Mesendoderm (in vitro differentiated cells): ENCODE measurements around the gene TUNAR. TPM values are rescaled to one million over a fixed set of nuclear protein-coding genes. Genes with fewer than 3 reads are reported as not detected.

Experiments
- DNase-seq: peaks from one replicate; pipeline ENCODE4 v3.0.0; 2013
- H2AK5ac ChIP-seq: 2 replicates; pipeline ENCODE4 v1.6.1; 2013; ENCODE audit warnings: low read length, inconsistent platforms
- H2BK120ac ChIP-seq: 2 replicates; pipeline ENCODE4 v1.6.1; 2013; ENCODE audit warnings: low read depth, mild to moderate bottlenecking, low read length, moderate library complexity, mixed read lengths
- H2BK15ac ChIP-seq: replicated peaks from 2 replicates; pipeline ENCODE4 v1.6.1; 2013; ENCODE audit warnings: low read depth, mild to moderate bottlenecking, moderate library complexity
- H2BK5ac ChIP-seq: 2 replicates; pipeline ENCODE4 v1.6.1; 2013; ENCODE audit warnings: low read length, inconsistent platforms
- H3K18ac ChIP-seq: 2 replicates; pipeline ENCODE4 v1.6.1; 2013; ENCODE audit warnings: mild to moderate bottlenecking, low read length, mixed read lengths
- H3K23ac ChIP-seq: one replicate; pipeline ENCODE4 v1.6.1; 2013; ENCODE audit warnings: low read length
- H3K27ac ChIP-seq: 2 replicates; pipeline ENCODE4 v1.5.1; 2013; ENCODE audit warnings: low read depth, mild to moderate bottlenecking, inconsistent platforms, low read length, moderate library complexity
- H3K27me3 ChIP-seq: 2 replicates; pipeline ENCODE4 v1.6.1; 2013; ENCODE audit warnings: low read length, control low read depth, mild to moderate bottlenecking, inconsistent platforms; ENCODE audit not compliant: insufficient read depth, poor library complexity
- H3K36me3 ChIP-seq: 2 replicates; pipeline ENCODE4 v1.6.1; 2013; ENCODE audit warnings: low read length, inconsistent platforms; ENCODE audit not compliant: control insufficient read depth, insufficient read depth
- H3K4ac ChIP-seq: one replicate; pipeline ENCODE4 v1.6.1; 2013; ENCODE audit warnings: low read depth, mild to moderate bottlenecking, low read length, moderate library complexity
- H3K4me1 ChIP-seq: 2 replicates; pipeline ENCODE4 v1.6.1; 2013; ENCODE audit warnings: low read depth, low read length, inconsistent platforms; ENCODE audit not compliant: control insufficient read depth
- H3K4me2 ChIP-seq: 2 replicates; pipeline ENCODE4 v1.6.1; 2013; ENCODE audit warnings: low read length
- H3K4me3 ChIP-seq: 2 replicates; pipeline ENCODE4 v1.5.1; 2013; ENCODE audit warnings: mild to moderate bottlenecking, low read length
- H3K56ac ChIP-seq: one replicate; pipeline ENCODE4 v1.6.1; 2013; ENCODE audit warnings: low read length
- H3K79me1 ChIP-seq: 2 replicates; pipeline ENCODE4 v1.6.1; 2013; ENCODE audit warnings: low read length, inconsistent platforms
- H3K79me2 ChIP-seq: 2 replicates; pipeline ENCODE4 v1.6.1; 2013; ENCODE audit warnings: mild to moderate bottlenecking, low read length; ENCODE audit not compliant: control insufficient read depth, insufficient read depth
- H3K9ac ChIP-seq: 2 replicates; pipeline ENCODE4 v1.6.1; 2013; ENCODE audit warnings: low read length, inconsistent platforms
- H4K5ac ChIP-seq: one replicate; pipeline ENCODE4 v1.6.1; 2013; ENCODE audit warnings: low read length
- H4K8ac ChIP-seq: one replicate; pipeline ENCODE4 v1.6.1; 2013; ENCODE audit warnings: low read depth, mild to moderate bottlenecking, control low read depth, low read length, moderate library complexity
- WGBS: extraction: QIAGEN DNeasy Blood & Tissue Kit; methylation state at CpG from one replicate; pipeline ENCODE4 v1.1.7; 2013; ENCODE audit warnings: low lambda C conversion rate, missing lambda C conversion rate; ENCODE audit not compliant: insufficient coverage; ENCODE audit errors: extremely low coverage; 5-methylcytosine and 5-hydroxymethylcytosine counted together
- polyA plus RNA-seq, 2 experiments: library from polyadenylated mRNA; stranded (reverse); fragments of 200-250 nt; gene quantifications; one replicate each; pipeline ENCODE4 v1.2.3, GENCODE V29; 2013

TUNAR gene
- 48.9 TPM for polyA plus RNA-seq (2013, experiment 1 of 2)
- polyA plus RNA-seq (2013, experiment 2 of 2) = 51.3 TPM

DNA sequence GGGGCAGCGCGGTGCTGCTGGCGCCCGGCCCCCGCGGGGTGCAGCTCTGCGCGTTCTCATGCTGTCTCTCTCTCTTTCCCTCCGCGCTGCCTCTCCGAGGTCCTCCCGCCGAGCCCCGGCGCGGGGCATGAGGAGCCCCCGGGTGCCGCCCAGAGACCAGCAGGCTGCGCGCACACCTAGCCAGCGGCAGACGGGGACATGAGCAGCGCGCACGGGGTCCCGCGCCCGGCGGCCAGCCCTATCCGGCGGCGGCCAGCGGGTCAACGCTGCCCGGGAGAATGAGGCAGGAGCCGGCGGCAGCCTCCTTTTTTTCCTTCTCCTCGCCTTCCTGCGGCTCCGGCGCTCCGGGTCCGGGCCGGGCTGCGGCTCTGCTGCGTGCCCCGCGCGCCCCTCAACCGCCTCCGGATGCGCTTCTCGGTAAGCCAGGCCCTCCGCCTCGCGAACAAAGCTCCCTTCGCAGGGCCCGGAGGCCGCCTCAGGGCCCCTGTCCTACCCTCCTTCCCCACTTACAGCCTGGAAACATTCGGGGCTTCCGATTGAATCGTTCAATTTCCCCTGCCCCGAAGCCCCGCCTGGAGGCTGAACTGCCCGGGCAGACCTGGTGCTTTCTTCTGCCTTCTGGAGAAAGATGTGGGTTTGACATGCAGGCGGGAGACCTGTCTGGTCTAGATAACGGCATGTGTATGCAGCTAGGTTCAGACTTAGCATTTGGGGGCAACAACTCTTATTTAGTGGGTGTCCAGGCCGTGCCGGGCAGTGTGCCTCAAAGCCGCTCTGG lies at the start of gene TUNAR:
TUNAR (plus strand) TSS at position 72 of the 778 bp plus-strand sequence.
- Histone ChIP-seq H3K56ac (peak within 1 kb of the TSS; percentile 88), H2AK5ac (no peak within 1 kb of the TSS), H3K4me1 (peaks cover 5% of the 10 kb centered on the region), H3K23ac (peak within 1 kb of the TSS; percentile 32), H3K18ac (peak within 1 kb of the TSS; percentile 85), H4K8ac (no peak within 1 kb of the TSS), H3K79me2 (peaks cover 26% of the 10 kb centered on the region), H3K27me3 (no peaks in the 10 kb centered on the region), H2BK120ac (no peak within 1 kb of the TSS), H3K79me1 (peaks cover 8% of the 10 kb centered on the region), H3K4me2 (peak within 1 kb of the TSS; percentile 56), H3K36me3 (no peaks in the 10 kb centered on the region), H3K4me3 (peak within 1 kb of the TSS; percentile 43), H2BK5ac (no peak within 1 kb of the TSS), H3K27ac (peak within 1 kb of the TSS; percentile 2), H3K4ac (peak within 1 kb of the TSS; percentile 89), H3K9ac (peak within 1 kb of the TSS; percentile 75), H2BK15ac (no peak within 1 kb of the TSS), H4K5ac (no peak within 1 kb of the TSS)
- DNase-seq = peak; percentile 62
- WGBS = no CpG with 5 or more reads among the region's 70 CpGs

DNA sequence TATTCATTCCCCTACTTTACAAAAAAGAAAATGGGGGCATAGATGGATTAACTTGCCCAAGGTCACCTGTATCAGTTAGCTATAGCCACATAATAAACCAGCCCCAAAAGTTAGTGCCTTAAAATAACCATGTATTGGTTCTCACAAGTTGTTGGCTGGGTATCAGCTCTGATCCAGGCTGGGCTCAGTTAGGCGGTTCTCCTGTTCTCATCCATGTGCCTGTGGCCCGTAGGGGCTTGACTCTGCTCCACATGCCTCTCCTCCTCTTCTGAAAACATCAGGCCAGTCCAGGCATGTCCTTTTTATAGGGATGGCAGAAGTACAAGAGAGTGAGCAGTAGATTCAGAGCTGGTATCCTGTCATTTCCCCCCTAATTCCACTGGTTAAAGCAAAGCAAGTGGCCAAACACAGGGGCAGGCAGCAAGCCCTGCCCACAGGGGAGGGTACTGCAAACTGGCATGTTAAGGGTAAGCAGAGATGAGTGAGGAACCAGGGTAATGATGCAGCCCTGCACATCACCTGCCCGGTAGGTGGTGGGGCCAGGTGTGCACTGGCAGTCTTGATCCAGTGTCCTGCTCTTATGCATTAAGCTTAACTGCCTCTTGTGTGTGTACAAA lies 47.9 kb upstream of the TUNAR start:
- H2BK5ac ChIP-seq = no peak overlapping the region
- H3K79me2 ChIP-seq = no peaks in the 10 kb centered on the region
- no peak overlapping the region for H3K4me3 ChIP-seq
- DNase-seq = no peak
- H3K79me1 ChIP-seq = no peaks in the 10 kb centered on the region
- no peak overlapping the region for H3K9ac ChIP-seq
- H3K27ac ChIP-seq = no peak overlapping the region
- WGBS = no CpG with 5 or more reads among the region's 3 CpGs
- H2AK5ac ChIP-seq = no peak overlapping the region
- no peaks in the 10 kb centered on the region for H3K36me3 ChIP-seq
- H4K5ac ChIP-seq = no peak overlapping the region
- no peak overlapping the region for H2BK15ac ChIP-seq
- no peak overlapping the region for H4K8ac ChIP-seq
- H3K4ac ChIP-seq = no peak overlapping the region
- H3K23ac ChIP-seq = no peak overlapping the region
- H2BK120ac ChIP-seq = no peak overlapping the region
- no peak overlapping the region for H3K18ac ChIP-seq
- H3K56ac ChIP-seq = no peak overlapping the region
- H3K27me3 ChIP-seq = no peaks in the 10 kb centered on the region
- no peak overlapping the region for H3K4me2 ChIP-seq
- H3K4me1 ChIP-seq = no peaks in the 10 kb centered on the region

DNA sequence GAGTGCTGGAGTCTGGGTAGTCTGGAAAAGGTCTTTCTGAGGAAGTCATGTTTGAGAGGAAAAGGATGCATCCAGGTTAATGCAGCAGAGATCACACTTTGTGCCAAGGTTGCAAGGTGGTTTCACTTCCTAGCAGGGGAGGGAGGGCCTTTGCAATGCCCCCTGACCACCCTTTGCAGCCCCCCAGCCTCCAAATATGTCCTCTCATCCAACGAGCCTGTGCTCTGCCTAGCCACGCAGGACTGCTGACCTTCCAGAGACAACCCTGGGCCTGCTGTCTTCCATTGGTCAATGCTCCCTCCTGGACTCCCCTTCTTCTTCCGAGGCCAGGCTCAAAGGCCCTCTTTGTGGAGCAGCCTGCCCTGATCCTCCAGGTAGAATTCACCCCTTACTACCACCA lies 47.3 kb upstream of the TUNAR start:
- DNase-seq = no peak
- no peak overlapping the region for H3K56ac ChIP-seq
- H3K79me2 ChIP-seq = no peaks in the 10 kb centered on the region
- H3K9ac ChIP-seq = no peak overlapping the region
- no peak overlapping the region for H3K23ac ChIP-seq
- no peak overlapping the region for H2BK5ac ChIP-seq
- no peak overlapping the region for H2BK120ac ChIP-seq
- H3K4ac ChIP-seq = no peak overlapping the region
- no peak overlapping the region for H3K4me2 ChIP-seq
- H3K27ac ChIP-seq = no peak overlapping the region
- no peak overlapping the region for H2AK5ac ChIP-seq
- no peak overlapping the region for H2BK15ac ChIP-seq
- H4K8ac ChIP-seq = no peak overlapping the region
- H3K4me1 ChIP-seq = no peaks in the 10 kb centered on the region
- H3K18ac ChIP-seq = no peak overlapping the region
- no peaks in the 10 kb centered on the region for H3K79me1 ChIP-seq
- no peak overlapping the region for H4K5ac ChIP-seq
- WGBS = no CpG with 5 or more reads among the region's 3 CpGs
- H3K4me3 ChIP-seq = no peak overlapping the region
- H3K36me3 ChIP-seq = no peaks in the 10 kb centered on the region
- H3K27me3 ChIP-seq = no peaks in the 10 kb centered on the region

DNA sequence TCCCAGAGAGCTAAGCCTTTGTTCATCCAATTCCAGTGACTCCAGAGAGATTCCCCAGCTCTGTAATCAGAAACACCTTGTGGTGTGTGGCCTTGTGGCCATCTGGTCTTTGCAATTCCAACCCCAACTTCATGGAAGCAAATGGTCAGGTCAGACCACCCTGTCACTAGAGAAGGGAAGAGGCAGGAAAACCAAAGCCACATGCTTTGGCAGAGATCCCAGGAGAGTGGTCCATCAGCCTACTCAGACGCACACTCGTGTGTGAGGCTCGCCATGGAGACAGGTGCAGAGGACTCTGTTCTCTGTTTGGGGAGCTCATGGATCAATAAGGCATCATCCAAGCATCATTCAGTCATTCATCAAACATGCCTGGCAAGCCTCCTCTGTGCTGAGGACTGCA lies 46.2 kb upstream of the TUNAR start:
- no CpG with 5 or more reads among the region's 3 CpGs for WGBS
- Histone ChIP-seq H3K36me3 (no peaks in the 10 kb centered on the region), H3K27me3 (no peaks in the 10 kb centered on the region), H3K4me2 (no peak overlapping the region), H3K4me1 (no peaks in the 10 kb centered on the region), H3K9ac (no peak overlapping the region), H4K8ac (no peak overlapping the region), H3K18ac (no peak overlapping the region), H2AK5ac (no peak overlapping the region), H4K5ac (no peak overlapping the region), H3K23ac (no peak overlapping the region), H3K27ac (no peak overlapping the region), H2BK120ac (no peak overlapping the region), H2BK5ac (no peak overlapping the region), H3K4ac (no peak overlapping the region), H3K56ac (no peak overlapping the region), H2BK15ac (no peak overlapping the region), H3K4me3 (no peak overlapping the region), H3K79me2 (no peaks in the 10 kb centered on the region), H3K79me1 (no peaks in the 10 kb centered on the region)
- DNase-seq = no peak

DNA sequence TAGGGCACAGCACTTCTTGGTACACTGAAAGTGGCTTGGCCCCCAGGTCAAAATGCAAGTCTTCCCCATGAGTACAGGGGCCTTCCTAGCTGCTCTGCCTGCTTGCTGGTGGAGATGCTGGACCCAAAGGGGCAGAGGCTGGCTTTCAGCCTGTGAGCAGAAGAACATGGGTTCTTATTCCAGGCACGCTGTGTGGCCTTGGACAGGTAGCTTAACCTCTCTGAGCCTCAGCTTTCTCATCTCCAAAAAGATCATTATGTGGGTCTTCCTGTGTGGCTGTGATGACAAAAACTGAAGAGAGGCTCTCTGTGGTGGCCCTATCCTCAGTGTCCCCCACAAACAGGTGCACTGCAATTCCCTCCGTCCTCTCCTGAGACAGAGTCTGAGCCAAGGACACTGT lies 45.6 kb upstream of the TUNAR start:
- WGBS = no CpG with 5 or more reads among the region's 2 CpGs
- no peak overlapping the region for H2BK120ac ChIP-seq
- no peaks in the 10 kb centered on the region for H3K79me2 ChIP-seq
- DNase-seq = no peak
- no peak overlapping the region for H2BK15ac ChIP-seq
- H4K8ac ChIP-seq = no peak overlapping the region
- no peak overlapping the region for H3K27ac ChIP-seq
- H3K4me2 ChIP-seq = no peak overlapping the region
- no peak overlapping the region for H3K4me3 ChIP-seq
- no peaks in the 10 kb centered on the region for H3K27me3 ChIP-seq
- H3K4ac ChIP-seq = no peak overlapping the region
- H3K79me1 ChIP-seq = no peaks in the 10 kb centered on the region
- no peak overlapping the region for H3K9ac ChIP-seq
- no peak overlapping the region for H2BK5ac ChIP-seq
- H4K5ac ChIP-seq = no peak overlapping the region
- no peak overlapping the region for H3K23ac ChIP-seq
- no peaks in the 10 kb centered on the region for H3K4me1 ChIP-seq
- no peak overlapping the region for H2AK5ac ChIP-seq
- H3K18ac ChIP-seq = no peak overlapping the region
- H3K36me3 ChIP-seq = no peaks in the 10 kb centered on the region
- H3K56ac ChIP-seq = no peak overlapping the region
